NCI-H1694 treated with DMSO at 0.1 percent for 48 hours (cell line): ENCODE measurements around the gene KCNAB2.

Experiments used
- DNase-seq: peaks from one replicate; lab custom pipeline; 2025; lab: John Stamatoyannopoulos, UW

KCNAB2 gene

DNA sequence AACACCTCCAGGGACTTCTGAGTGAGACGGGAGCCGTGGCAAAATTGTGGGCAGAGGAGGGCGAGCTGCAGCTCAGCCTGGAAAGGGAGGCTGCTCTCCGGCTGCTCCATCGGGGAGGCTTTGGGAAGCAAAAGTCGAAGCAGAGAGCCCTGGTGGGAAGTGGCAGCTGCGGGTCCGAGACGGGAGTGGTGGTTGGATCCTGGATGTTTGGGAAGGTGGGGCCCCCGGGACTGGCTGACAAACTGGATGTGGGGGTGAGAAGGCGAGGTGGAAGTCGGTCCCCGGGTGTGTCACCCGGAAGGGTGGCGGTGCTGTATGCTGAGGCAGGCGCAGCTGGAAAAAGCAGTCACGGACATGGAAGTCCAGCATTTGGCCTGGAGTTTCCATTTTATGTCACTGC is 52.1 kb downstream of the KCNAB2 start:
- no peak for DNase-seq

DNA sequence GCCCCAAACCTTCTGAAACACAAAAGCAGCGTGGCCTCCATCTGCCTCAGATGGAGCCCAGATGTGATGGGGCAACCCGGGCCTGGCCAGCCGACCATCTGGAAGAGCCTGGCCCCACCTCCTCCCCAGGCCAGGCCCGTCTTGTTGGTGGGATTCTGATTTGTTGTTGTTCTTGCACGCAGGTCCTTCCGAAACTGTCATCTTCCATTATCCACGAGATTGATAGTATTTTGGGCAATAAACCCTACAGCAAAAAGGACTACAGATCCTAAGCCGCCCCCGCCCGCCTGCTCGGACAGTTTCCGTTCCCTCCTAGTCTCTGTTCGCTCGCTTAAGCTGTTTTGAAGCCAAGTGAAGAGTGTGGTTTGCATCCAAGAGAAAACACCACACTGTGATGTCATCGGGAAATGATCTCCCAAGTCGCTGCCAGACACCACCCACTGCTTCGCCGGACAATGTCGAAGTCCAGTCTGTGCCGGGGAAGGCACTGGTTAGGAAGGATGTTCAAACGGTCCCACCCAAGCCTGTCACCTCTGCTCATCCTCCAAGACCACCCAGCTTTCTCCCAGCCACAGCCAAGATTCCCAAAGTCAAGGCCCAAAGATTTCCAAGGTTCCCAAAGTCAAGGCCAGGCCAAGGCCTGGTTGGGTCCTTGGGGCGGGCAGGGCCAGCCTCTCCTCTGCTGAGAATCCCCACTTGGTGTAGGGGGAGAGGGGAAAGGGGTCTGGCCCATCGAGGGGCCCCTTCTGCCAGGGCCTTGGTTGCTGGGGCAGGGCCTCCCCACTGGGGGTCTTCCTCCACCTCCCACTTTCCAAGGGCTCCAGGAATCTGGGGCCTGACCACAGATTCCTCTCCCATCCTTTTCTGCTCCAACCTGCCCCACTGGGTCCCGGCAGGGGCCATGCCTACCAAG is 52.9 kb downstream of the KCNAB2 start:
- DNase-seq = no peak

DNA sequence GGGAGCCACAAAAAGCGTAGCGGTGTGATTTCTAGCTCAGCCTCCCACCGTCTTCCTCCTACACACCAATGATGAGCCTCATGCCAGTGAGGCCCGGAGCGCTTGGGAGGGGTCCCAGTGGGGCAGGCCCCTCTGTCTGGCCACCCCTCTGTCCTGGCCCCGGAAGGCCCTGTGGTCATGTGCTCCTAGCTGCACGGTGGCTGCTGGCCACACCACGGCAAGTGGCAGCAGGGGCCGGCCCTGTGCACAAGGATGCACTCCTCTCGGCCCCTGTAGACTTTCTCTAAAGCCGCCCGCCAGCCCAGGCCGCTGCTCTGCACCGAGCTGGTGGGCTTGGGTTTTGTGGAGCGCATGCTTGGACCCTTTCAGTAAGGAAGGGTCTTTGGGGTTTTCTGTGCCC is 53.6 kb downstream of the KCNAB2 start:
- DNase-seq = no peak

DNA sequence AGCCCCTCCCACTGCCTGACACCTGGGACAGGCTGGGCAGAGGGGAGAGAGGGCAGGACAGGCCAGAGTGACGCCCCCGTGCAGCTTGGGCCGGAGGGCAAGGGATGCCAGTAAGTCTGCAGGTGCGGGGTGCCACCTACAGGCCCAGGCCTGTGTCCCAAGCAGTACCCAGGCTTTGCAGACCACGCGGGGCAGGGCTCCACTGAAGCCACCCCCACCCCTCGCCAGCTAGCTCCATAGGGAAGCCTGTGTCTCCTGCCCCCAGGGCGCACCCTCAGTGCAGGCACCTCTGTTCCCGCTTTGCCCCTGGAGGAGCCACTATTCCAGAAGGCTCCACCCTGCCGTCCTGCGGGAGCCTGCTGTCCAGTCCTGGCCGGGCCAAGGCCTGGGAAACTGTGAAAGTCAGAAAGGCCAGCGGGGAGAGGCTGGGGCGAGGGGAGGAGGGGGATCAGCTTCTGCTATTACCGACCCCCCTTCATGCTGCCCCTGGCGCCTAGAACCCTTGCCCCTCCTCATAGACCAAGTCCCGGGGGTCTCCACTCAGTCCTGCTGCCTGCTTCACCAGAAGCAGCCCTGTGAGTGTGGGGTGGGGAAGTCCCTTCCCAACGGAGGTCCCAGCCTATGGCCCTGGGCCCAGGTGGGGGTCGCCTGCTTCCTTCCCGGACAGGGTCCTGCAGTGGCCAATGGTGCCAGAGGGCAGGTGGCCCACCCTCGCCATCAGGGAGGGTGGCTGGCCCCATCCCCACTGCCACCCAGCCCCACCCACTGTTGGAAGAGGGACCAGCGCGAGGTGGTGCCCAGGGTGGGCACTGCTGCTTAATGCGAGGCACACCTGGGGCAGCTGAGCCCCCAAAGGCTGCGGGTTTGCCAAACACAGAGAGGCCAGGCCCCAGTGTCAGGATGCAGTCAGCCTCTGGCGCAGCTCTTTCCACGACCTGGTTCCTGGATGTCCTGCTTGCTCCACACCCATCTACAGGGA is 54.4 kb downstream of the KCNAB2 start:
- no peak for DNase-seq

DNA sequence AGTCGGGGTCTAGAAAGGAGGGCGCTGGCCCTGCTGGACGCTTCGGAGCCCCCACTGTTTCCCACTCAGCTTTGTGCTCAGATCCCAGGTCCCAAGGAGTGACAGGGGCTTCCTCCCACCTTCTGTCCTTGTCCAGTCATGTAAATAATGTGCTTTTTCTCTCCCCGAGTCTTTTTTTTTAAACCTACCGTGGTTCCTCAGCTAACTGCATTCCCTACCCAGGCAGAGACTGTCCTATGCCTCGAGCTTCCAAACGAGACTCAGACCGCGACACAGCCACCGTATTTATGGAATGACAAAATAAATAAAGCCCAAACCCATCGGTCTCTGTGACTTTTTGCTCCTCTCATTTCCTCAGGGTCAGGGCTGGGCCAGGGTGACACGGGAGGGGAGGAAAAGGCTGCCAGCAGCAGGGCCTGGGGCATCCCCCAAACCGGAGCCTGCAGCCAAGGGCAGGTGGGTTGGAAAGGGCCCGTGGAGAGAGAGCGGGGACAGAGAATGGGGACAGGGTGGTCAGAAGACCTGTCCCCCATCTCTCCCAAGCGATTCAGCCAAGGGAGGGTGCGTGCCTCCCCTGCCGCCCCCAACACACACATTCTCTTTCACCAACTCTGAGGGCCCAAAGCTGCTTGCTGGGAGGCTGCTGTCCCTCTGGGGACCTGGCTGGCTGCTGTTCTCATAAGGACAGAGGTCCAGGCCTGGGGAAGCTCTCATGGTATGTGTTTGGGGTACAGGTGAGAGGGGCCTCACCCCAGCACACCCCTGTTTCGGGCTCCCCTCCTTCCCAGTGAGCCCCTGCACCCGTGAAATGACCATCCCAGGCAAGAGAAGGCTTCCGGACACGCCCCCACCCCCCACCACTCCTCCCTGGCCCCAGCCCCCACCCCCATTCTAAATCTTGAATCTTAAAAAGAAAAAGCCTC is 55.4 kb downstream of the KCNAB2 start:
- no peak for DNase-seq

DNA sequence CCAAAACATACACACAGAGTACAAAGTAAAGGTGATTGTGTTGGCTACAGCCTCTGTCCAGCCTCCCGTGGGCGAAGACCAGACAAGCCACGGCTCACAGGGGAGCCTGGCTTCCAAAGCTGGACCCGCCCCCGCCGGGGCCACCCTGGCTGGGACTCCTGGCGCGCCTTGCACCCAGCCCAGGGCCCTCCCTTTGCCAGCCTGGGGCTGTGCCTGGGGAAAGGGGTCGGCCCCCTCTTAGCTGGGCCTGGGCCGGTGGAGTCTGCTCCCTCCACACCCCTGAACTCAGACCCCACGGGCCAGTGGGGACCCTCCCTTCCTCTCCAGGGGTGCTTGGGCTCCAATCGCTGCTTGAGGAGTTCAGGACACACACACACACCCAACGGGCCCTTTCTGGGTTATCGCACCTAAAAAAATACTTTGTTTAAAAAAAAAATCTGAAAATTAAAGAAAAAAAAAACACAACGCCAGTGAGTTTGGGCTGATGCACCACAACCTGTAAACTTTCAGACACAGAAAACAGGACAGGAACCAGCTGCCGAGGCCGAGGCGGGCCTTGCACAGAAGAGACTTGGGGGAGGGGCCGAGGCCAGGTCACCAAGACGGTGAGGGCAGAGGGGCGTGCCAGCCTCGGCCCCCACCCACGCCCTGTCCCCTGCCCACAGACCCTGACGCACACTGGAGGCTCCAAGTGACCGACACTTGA is 56.3 kb downstream of the KCNAB2 start:
- DNase-seq = no peak

DNA sequence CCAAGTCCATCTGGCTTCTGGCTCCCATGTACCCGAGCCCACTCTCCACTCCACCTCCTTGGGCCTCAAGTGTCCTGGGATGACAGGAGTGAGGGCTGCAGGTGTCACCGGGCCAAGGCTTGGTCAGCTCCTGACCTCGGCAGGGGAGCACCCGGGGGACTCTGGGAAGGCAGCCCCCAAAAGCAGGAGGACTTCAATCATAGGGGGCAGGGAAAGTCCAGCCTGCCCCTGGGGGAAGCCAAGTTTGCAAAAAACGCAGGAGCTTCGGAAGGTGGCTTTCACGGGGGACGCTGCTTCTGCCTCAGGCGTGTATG is 56.8 kb downstream of the KCNAB2 start:
- no peak for DNase-seq

DNA sequence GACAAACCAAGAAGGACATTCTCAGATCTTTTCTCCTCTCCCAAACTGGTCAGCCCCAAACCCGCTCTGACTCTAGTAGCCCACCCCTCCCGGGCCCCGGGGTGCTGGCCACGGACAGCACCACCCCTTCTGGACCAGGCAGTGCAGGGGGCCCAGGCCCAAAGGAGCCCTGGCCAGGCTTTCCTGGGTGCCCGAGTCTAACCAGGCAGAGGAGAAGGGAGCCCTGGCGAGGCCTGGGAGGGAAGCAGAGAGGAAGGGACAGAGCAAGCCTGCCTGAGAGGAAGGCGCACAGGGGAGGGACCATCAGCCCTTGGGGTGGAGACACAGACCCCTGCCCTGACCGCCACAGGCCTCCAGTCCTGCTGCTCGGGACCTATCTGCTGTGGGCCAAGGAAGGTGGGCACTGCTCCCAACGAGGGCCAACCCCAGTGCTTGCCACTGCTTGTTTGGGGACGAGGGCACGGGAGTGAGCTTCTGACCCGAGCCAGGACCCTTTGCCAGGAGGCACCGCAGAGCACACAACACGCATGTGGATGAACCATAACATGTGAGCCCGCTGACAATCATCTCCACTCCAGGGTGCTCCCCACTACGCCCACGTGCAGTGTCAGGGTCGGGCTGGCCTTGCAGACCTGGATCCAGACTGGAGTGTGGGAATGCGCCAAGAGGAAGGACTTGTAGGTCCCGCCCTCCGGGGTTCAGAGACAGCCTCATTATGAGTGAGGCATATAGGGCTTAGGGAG is 57.6 kb downstream of the KCNAB2 start:
- DNase-seq = no peak

DNA sequence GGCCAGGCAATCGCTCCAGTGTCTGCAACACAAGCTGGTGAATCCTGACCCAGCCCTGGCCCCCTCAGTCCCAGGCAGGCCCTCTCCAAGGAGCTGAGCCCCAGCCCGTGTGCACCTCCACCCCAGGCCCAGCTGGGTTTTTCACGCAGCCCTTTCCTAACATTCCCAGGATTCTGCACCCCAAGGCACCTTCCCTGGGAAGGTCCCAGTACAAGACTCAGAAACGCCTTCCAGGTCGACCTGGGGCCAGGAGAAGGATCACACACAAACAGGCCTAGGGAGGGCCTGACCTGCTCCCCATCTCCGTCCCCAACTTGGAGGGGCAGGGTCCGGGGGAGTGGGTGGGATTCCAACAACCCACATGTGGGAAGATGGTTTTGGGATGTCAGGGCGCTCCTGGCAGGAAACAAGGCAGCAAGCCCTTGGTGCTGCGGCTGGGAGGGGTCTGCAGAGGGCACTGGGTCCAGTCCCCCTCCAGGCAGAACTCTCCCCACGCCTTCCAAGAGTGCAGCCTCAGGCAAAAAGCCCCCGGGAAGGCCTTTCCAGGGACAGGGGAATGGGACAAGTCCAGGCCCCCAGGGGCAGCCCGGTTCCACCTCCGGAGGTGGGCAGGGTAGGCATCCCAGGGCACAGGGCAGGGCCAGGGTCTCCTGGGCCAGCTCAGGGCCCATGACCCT is 58.3 kb downstream of the KCNAB2 start:
- no peak for DNase-seq

DNA sequence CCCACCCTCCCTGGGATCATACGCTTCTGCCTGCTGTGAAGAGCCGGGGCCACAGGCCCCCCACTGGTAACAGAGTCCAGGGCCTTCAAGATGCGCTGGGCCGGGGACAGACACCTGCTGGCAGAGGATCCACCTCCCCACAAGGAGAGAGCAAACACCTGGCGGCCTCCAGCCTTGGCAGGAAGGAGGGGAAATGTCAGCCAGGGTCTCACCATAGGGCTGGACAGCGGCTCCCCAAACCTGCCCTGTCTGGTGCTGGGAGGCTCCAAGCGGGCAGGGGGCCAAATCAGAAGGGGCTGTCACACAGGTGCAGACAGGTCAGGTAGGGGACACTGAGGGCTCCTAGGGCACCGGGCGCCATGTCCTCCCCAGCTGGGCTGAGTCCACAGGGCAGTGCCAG is 58.9 kb downstream of the KCNAB2 start:
- DNase-seq = no peak

DNA sequence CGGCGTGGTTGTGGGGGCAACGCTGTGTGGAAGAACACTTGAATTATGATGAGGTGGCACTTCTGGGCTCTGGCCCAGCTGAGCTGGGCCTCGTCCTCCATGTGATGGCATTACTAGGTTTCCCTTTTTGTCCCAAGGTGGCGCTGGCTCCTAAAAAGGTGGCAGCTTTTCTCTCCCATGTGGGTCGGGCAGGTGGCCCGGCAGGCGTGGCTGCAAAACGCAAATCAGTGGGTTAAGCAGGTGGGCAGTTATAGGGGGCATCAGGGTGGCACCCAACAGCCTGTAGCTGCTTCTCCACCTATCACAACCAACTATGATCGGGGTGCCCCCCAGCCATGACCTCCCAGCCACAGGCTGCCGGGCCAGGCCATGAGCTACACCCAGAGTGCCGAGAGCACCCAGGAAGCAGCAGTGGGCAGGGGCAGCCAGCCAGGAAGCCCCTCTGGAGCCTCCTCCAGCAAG is 59.6 kb downstream of the KCNAB2 start:
- no peak for DNase-seq

DNA sequence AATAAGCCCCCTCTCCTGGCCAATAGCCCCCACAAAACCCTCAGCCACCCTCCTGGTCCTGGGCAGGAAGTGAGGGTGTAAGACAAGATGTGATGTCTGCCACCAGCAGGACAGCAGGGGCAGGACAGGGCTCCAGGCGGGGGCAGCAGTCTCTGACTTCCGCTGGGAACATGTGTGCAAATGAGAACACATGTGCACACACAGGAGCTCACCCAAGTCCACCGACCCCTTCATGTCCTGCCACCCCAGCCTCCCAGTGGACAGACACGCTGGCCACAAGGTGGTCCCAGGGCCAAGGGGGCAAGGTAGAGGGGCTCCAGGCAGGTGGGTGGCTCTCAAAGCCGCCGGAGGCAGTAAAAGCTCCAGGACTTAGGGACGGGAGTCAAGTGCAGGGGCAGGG is 60.1 kb downstream of the KCNAB2 start:
- DNase-seq = no peak

DNA sequence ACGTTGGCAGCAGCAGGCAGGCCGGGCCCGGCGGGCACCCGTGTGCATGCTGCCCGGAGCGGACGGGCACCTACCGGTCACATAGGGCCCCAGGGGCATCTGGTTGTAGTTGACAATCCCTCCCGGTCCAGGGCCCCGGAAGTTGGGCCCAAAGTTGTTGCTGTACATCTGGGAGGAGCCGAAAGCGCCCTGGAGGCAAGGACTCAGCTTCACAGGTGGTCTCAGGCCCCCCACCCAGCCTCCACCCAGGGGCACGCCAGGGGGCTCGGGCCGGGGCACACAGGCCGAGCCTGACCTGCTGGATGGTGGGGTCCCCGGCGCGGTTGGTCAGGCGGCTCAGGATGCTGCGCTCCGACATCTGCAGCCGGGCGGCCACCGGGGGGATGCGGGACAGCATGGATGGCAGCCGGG is 60.6 kb downstream of the KCNAB2 start:
- DNase-seq = no peak

DNA sequence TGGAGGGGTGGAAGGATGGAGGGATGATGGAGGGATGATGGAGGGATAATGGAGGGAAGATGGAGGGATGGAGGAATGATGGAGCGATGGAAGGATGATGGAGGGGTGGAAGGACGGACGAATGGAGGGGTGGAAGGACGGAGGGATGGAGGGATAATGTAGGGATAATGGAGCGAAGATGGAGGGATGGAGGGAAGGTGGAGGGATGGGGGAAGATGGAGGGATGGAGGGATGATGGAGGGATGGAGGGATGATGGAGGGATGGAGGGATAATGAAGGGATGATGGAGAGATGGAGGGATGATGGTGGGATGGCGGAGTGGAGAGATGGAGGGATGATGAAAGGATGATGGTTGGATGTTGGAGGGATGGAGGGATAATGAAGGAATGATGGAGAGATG is 61.3 kb downstream of the KCNAB2 start:
- DNase-seq = no peak

DNA sequence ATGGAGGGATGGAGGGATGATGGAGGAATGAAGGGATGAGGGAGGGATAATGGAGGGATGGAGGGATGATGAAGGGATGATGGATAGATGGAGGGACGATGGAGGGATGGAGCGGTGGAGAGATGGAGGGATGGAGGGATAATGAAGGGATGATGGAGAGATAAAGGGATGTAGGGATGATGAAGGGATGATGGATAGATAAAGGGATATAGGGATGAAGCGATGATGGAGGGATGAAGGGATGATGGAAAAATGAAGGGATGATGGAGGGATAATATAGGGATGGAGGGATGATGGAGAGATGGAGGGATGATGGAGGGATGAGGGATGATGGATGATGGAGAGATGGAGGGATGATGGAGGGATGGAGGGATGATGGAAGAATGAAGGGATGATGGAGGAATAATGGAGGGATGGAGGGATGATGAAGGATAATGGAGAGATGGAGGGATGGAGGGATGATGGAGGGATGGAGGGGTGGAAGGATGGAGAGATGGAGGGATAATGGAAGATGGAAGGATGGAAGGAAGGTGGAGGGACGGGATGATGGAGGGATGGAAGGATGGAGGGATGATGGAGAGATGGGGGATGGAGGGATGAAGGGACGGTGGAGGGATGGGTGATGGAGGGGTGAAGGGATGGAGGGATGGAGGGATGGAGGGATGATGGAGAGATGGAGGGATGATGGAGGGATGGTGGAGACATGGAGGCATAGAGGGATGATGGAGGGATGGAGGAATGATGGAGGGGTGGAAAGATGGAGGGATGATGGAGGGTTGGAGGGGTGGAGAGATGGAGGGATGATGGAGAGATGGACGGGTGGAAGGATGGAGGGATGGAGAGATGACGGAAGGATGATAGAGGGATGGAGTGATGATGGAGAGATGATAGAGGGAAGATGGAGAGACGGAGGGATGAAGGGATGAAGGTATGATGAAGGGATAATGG is 62.0 kb downstream of the KCNAB2 start:
- DNase-seq = no peak

DNA sequence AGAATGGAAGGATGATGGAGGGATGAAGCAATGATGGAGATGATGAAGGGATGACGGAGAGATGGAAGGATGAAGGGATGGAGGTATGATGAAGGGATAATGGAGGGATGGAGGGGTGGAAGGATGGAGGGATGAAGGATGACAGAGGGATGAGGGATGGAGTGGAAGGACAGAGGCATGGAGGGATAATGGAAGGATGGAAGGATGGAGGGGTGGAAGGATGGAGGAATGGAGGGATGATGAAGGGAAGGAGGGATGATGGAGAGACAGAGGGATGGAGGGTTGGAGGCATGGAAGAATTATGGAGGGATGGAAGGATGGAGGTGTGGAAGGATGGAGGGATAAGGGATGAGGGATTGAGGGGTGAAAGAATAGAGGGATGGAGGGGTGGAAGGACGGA is 62.8 kb downstream of the KCNAB2 start:
- DNase-seq = no peak

DNA sequence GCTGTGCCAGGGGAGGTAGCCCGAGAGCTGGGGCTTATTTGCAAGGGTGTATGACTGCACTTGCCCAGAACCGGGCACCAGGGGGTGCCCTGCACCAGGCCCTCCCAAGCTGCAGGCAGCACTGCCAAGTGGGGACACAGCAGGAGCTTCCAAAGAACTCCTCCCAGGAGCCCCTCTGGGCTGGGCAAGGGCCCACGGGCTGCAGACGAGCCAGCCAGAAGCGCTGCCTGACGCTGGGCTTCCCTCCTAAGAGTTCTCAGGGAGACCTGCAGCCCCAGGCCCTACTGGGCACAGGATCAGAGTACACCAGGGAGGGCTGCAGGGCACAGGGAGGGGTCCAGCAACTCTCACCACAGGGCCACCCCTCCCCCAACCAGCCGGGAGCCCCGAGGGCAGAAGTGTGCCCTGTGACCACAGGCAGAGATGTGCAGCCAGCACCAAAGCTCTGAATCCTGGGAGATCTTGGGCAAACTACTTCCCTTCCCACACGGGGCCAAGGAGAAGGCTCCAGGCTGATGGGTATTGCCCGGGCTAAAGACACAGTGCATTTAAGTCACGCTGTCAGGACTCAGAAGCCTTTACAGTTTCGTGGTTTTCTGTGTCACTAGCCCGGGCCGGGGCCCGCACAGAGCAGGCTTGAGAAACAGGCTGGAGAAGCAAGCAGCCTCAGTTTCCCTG is 63.4 kb downstream of the KCNAB2 start:
- DNase-seq = peak; percentile 63

DNA sequence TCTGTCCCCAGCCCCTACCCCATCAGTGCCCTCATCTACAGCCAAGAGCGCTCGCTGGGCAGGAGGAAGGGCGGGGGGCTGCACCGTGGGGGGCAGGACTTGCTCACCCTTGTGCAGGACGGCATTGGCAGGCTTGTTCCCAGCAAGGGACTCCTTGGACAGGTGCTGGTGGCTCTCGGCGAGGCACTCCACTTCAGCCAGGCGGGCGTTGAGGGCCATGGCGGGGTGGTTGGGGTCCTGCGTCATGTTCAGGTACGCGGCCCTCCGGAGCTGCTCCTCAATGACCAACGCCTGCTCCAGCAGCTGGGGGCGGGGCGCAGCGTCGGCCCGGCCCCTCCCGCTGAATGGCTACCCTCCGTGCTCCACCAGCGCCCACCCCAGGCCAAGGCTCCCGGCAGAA is 64.0 kb downstream of the KCNAB2 start:
- no peak for DNase-seq
